ENCODE results near the gene VPS29. TPM values are rescaled to one million over a fixed set of nuclear protein-coding genes. Genes with fewer than 3 reads are reported as not detected.

Gene VPS29
- total RNA-seq, 1 experiment from 2014 or later: 114 TPM

DNA sequence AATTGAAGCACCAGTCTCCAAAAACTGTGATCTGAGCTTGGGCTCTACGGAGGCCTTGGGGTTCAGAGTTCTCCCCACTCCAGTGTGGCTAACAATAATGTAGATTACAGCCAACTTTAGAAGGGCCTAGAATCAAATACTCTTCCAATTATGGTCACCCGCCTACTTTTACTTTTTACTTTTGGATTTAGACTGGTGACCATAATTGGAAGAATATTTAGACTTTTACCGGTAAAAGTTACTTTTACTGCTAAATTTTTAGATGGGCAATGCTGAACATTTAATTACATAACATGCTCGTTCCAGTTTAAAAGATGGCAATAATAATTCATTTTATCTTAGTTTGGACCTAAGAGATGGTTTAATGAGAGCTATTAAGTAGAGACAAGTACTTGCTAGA lies 42.1 kb upstream of the VPS29 start:
- H3K4me2 ChIP-seq (ENCODE audit: low read length): no peak overlapping the region
- no peak overlapping the region for H3K4me3 ChIP-seq (ENCODE audit: low read length)
- CTCF ChIA-PET: no interaction called here
- ATAC-seq (no peak), DNase-seq (no peak)
- H3K27ac ChIP-seq (ENCODE audit: low read length): no peak overlapping the region
- no peak overlapping the region for H3K9ac ChIP-seq (ENCODE audit: low read length)
- peaks cover 14% of the 10 kb centered on the region for H4K20me1 ChIP-seq (ENCODE audit: low read length)
- H2AFZ ChIP-seq (ENCODE audit: low read length): no peak overlapping the region
- POLR2A ChIA-PET (ENCODE audit: unreplicated experiment): no interaction called here
- TSS peak; percentile 8 for BruUV-seq (replicated peaks)
- peaks cover 34% of the 10 kb centered on the region for H3K36me3 ChIP-seq (ENCODE audit: low read depth, low read length)
- no peaks in the 10 kb centered on the region for H3K9me3 ChIP-seq (ENCODE audit: low read length)
- peaks cover 58% of the 10 kb centered on the region for H3K79me2 ChIP-seq (ENCODE audit: low read length)
- H3F3A ChIP-seq (ENCODE audit: low read length, unreplicated experiment): peaks cover 21% of the 10 kb centered on the region
- intact Hi-C loops (cut with micrococcal nuclease): no loop called here
- H3K4me1 ChIP-seq (ENCODE audit: insufficient read depth, low read length): peaks cover 33% of the 10 kb centered on the region
- TF ChIP-seq EZH2phosphoT487 (IDR thresholded peaks at IDR 0.05; ENCODE audit: borderline replicate concordance, low read length) (no peak), EZH2 (IDR thresholded peaks at IDR 0.05; ENCODE audit: low read length, unreplicated experiment) (no peak), CTCF (conservative IDR thresholded peaks at IDR 0.05; ENCODE audit: low read depth, low read length) (no peak)
- H3K27me3 ChIP-seq (ENCODE audit: low read length): no peaks in the 10 kb centered on the region
- no peaks in the 10 kb centered on the region for H3K9me2 ChIP-seq (replicated peaks; ENCODE audit: low read length)

- Histone ChIP-seq H3K9me3 (ENCODE audit: low read length) (no peaks in the 10 kb centered on the region), H2AFZ (ENCODE audit: low read length) (no peak overlapping the region), H3F3A (ENCODE audit: low read length, unreplicated experiment) (peaks cover 21% of the 10 kb centered on the region), H3K4me3 (ENCODE audit: low read length) (no peak overlapping the region), H3K4me1 (ENCODE audit: insufficient read depth, low read length) (peaks cover 33% of the 10 kb centered on the region), H3K9me2 (replicated peaks; ENCODE audit: low read length) (no peaks in the 10 kb centered on the region), H3K36me3 (ENCODE audit: low read depth, low read length) (peaks cover 36% of the 10 kb centered on the region), H3K27ac (ENCODE audit: low read length) (no peak overlapping the region), H3K9ac (ENCODE audit: low read length) (no peak overlapping the region), H3K79me2 (ENCODE audit: low read length) (peaks cover 52% of the 10 kb centered on the region), H3K4me2 (ENCODE audit: low read length) (no peak overlapping the region), H3K27me3 (ENCODE audit: low read length) (no peaks in the 10 kb centered on the region), H4K20me1 (ENCODE audit: low read length) (peaks cover 14% of the 10 kb centered on the region)
- TF ChIP-seq CTCF (conservative IDR thresholded peaks at IDR 0.05; ENCODE audit: low read depth, low read length): no peak
- no peak for TF ChIP-seq EZH2 (IDR thresholded peaks at IDR 0.05; ENCODE audit: low read length, unreplicated experiment)
- no peak for TF ChIP-seq EZH2phosphoT487 (IDR thresholded peaks at IDR 0.05; ENCODE audit: borderline replicate concordance, low read length)
- POLR2A ChIA-PET (ENCODE audit: unreplicated experiment): no interaction called here
- DNase-seq (peak; percentile 7), ATAC-seq (no peak)
- CTCF ChIA-PET: no interaction called here
- intact Hi-C loops (cut with micrococcal nuclease): no loop called here
- BruUV-seq (replicated peaks): no TSS peak
Measured at GRCh38 chr12:110543252-110543959, 41.5 kb upstream of the VPS29 start.

- no TSS peak for BruUV-seq (replicated peaks)
- Histone ChIP-seq H3K4me1 (ENCODE audit: insufficient read depth, low read length) (peaks cover 11% of the 10 kb centered on the region), H3K9me3 (ENCODE audit: low read length) (no peaks in the 10 kb centered on the region), H3K4me3 (ENCODE audit: low read length) (no peak overlapping the region), H3K9ac (ENCODE audit: low read length) (no peak overlapping the region), H3K27me3 (ENCODE audit: low read length) (no peaks in the 10 kb centered on the region), H2AFZ (ENCODE audit: low read length) (no peak overlapping the region), H3K27ac (ENCODE audit: low read length) (no peak overlapping the region), H3K9me2 (replicated peaks; ENCODE audit: low read length) (no peaks in the 10 kb centered on the region), H3F3A (ENCODE audit: low read length, unreplicated experiment) (peaks cover 4% of the 10 kb centered on the region), H3K36me3 (ENCODE audit: low read depth, low read length) (peaks cover 50% of the 10 kb centered on the region), H4K20me1 (ENCODE audit: low read length) (no peaks in the 10 kb centered on the region; the same call in 1 of the 2 replicates), H3K4me2 (ENCODE audit: low read length) (no peak overlapping the region), H3K79me2 (ENCODE audit: low read length) (peaks cover 43% of the 10 kb centered on the region)
- DNase-seq (peak; percentile 38), ATAC-seq (peak; percentile 54)
- POLR2A ChIA-PET (ENCODE audit: unreplicated experiment): no interaction called here
- no peak for TF ChIP-seq EZH2phosphoT487 (IDR thresholded peaks at IDR 0.05; ENCODE audit: borderline replicate concordance, low read length)
- no peak for TF ChIP-seq EZH2 (IDR thresholded peaks at IDR 0.05; ENCODE audit: low read length, unreplicated experiment)
- TF ChIP-seq CTCF (conservative IDR thresholded peaks at IDR 0.05; ENCODE audit: low read depth, low read length): no peak
- CTCF ChIA-PET: no interaction called here
- intact Hi-C loops (cut with micrococcal nuclease): no loop called here
Measured at GRCh38 chr12:110540048-110540447, 38.1 kb upstream of the VPS29 start.

Data from PC-3 (cell line).